Activated naive CD4-positive, alpha-beta T cell treated with anti-CD3 and anti-CD28 coated beads, Interleukin-2, amount 50 U/mL, for 24 hours (primary cell): ENCODE results near the gene C11orf42.
"Not testable (repeated sequence)": the region's sequence is repeated elsewhere in the genome, so short reads cannot be mapped to it uniquely, and the experiment has no call there.

Experiments used
- H3K27ac Mint-ChIP-seq: one replicate; pipeline ENCODE4 v1.8.0; 2021; ENCODE audit warnings: mild to moderate bottlenecking, mixed read lengths
- H3K27me3 Mint-ChIP-seq: one replicate; pipeline ENCODE4 v1.8.0; 2021; ENCODE audit warnings: mixed read lengths
- H3K36me3 Mint-ChIP-seq: one replicate; pipeline ENCODE4 v1.8.0; 2021; ENCODE audit warnings: mixed read lengths
- H3K4me1 Mint-ChIP-seq: one replicate; pipeline ENCODE4 v1.8.0; 2021; ENCODE audit warnings: mixed read lengths
- H3K4me3 Mint-ChIP-seq: one replicate; pipeline ENCODE4 v1.8.0; 2021; ENCODE audit warnings: mild to moderate bottlenecking, mixed read lengths
- H3K9me3 Mint-ChIP-seq: one replicate; pipeline ENCODE4 v1.8.0; 2021; ENCODE audit warnings: mixed read lengths

The C11orf42 gene

DNA sequence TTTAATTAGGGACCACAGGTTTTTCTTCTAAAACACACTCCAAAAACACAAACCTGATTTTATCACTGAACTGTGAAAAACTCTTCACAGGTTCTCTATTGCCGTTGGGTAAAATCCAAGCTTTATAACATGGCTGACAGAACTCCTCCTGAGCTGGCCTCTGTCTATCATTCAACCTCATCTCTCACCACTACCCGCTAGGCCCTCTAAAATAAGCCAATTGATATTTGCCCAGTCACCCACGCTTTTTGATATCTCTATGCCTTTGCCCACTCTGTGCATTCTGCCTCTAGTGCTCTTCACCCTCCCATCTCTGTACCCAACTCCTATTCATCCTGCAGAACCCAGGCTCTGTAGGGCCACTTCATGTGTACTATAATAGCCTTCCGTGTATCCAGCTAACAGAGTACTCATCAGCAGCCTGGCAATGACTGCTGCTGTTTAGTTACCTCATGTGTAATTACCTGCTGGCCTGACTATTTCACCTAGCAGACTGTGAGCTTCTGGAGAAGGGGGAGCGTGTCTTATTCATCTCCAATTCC is 32.5 kb downstream of the C11orf42 start:
- Mint-ChIP-seq H3K27me3 (no peaks in the 10 kb centered on the region), H3K27ac (no peak overlapping the region), H3K36me3 (no peaks in the 10 kb centered on the region), H3K9me3 (no peaks in the 10 kb centered on the region), H3K4me3 (no peak overlapping the region), H3K4me1 (peaks cover 23% of the 10 kb centered on the region)

DNA sequence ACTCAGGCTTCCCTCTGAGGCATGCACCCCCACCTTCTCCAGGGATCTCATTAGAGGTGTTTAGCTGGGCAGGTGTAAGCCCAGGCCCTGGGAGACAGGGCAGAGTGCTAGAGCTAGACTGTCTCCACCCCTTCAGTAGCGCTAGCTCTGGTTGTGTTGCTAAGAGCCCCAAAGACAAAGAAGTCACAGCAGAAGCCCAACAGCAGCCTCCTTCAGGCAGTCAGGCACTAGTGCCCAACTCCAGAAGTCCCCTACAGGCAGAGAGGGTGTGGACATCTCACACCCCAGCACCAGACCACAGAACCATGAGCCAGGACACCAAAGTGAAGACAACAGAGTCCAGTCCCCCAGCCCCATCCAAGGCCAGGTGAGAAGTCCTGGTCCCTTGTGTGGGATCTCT is 33.5 kb downstream of the C11orf42 start, which contains the start of gene CNGA4:
TSS of gene CNGA4 (plus strand) at position 188 of the 400 bp plus-strand sequence. CDS start at position 306, 118 bp downstream.
- H3K4me1 Mint-ChIP-seq = peaks cover 13% of the 10 kb centered on the region

DNA sequence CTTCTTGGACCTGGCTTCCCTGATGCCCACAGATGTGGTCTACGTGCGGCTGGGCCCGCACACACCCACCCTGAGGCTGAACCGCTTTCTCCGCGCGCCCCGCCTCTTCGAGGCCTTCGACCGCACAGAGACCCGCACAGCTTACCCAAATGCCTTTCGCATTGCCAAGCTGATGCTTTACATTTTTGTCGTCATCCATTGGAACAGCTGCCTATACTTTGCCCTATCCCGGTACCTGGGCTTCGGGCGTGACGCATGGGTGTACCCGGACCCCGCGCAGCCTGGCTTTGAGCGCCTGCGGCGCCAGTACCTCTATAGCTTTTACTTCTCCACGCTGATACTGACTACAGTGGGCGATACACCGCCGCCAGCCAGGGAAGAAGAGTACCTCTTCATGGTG is 34.8 kb downstream of the C11orf42 start:
- Mint-ChIP-seq H3K4me1 (peaks cover 4% of the 10 kb centered on the region), H3K27me3 (no peaks in the 10 kb centered on the region), H3K36me3 (no peaks in the 10 kb centered on the region), H3K27ac (no peak overlapping the region), H3K9me3 (no peaks in the 10 kb centered on the region), H3K4me3 (no peak overlapping the region)

More for the DNA sequence above, 33.5 kb downstream of the C11orf42 start, which contains the start of gene CNGA4:
- Mint-ChIP-seq H3K27ac (no peak within 1 kb of the TSS), H3K27me3 (no peaks in the 10 kb centered on the region), H3K9me3 (no peaks in the 10 kb centered on the region), H3K36me3 (no peaks in the 10 kb centered on the region), H3K4me3 (no peak within 1 kb of the TSS)

DNA sequence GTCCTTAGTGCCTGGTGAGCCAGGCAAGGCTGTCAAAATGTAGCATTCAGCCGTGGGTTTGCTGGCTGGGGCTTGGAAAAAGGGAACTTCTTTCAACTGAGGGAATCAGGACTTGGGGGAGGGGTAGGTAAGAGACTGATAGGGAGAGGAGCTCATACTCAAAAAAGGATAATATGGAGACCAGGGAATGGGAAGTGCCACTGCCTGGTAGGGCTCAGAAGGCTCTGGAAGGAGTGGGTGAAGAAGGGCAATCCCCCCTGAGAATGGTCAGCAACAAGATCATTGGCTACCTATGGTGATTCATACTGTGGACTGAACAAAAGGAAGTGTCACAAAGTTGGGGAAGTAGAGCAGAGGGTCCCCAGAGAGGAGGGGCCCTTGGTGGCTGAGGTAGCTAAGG is 35.4 kb downstream of the C11orf42 start:
- no peaks in the 10 kb centered on the region for H3K36me3 Mint-ChIP-seq
- H3K27me3 Mint-ChIP-seq = no peaks in the 10 kb centered on the region
- no peaks in the 10 kb centered on the region for H3K9me3 Mint-ChIP-seq
- no peak overlapping the region for H3K4me3 Mint-ChIP-seq
- H3K27ac Mint-ChIP-seq = no peak overlapping the region
- no peaks in the 10 kb centered on the region for H3K4me1 Mint-ChIP-seq

DNA sequence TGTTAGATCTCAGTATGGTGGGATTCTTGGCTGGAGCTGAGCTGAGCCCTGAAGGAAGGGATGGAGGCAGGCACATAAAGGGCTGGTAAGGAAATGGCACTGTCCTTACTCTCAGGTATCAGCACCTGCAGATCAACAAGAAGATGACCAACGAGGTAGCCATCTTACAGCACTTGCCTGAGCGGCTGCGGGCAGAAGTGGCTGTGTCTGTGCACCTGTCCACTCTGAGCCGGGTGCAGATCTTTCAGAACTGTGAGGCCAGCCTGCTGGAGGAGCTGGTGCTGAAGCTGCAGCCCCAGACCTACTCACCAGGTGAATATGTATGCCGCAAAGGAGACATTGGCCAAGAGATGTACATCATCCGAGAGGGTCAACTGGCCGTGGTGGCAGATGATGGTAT is 36.0 kb downstream of the C11orf42 start:
- Mint-ChIP-seq H3K4me1 (no peaks in the 10 kb centered on the region), H3K9me3 (no peaks in the 10 kb centered on the region), H3K27ac (no peak overlapping the region), H3K36me3 (no peaks in the 10 kb centered on the region), H3K4me3 (no peak overlapping the region), H3K27me3 (no peaks in the 10 kb centered on the region)

DNA sequence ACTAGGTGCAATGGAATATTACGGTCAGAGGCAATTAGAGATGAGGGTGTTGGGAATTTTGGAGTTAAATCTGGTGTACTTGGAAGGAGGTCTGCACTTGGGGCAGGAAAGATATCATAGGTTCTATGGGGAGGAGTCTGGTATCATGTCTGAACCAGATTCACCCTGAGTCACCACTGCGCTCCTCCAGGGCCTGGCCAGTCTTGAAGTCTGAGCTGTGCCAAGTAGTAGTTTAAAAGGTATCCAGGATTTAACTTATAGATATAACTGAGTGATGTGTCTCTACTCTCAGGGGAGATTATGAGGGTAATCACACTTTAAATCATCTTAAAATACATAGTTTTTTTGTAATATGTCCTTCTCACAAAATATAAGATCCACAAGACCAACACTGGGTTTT is 40.2 kb downstream of the C11orf42 start:
- H3K9me3 Mint-ChIP-seq = no peaks in the 10 kb centered on the region
- H3K4me3 Mint-ChIP-seq = no peak overlapping the region
- H3K27me3 Mint-ChIP-seq = no peaks in the 10 kb centered on the region
- H3K27ac Mint-ChIP-seq = no peak overlapping the region
- no peaks in the 10 kb centered on the region for H3K36me3 Mint-ChIP-seq
- H3K4me1 Mint-ChIP-seq = no peaks in the 10 kb centered on the region

DNA sequence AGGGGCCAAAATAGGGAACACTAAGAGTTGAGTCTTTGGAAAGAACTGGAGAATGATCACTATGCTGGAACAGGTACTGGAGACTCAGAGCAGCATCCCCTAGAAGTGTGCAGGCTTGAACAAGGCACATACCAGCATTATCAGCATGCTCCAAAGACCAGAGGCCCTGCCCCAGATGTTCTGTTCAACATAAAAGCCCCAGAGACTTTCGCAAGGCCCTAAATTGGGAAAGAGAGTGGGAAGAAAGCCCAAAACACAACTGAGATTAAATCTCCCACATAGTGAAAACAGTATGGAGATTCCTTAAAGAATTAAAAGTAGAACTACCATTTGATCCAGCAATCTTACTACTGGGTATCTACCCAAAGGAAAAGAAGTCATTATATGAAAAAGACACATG is 42.9 kb downstream of the C11orf42 start:
- Mint-ChIP-seq H3K9me3 (no peaks in the 10 kb centered on the region), H3K36me3 (no peaks in the 10 kb centered on the region), H3K27me3 (no peaks in the 10 kb centered on the region), H3K4me1 (no peaks in the 10 kb centered on the region), H3K27ac (no peak overlapping the region), H3K4me3 (no peak overlapping the region)

DNA sequence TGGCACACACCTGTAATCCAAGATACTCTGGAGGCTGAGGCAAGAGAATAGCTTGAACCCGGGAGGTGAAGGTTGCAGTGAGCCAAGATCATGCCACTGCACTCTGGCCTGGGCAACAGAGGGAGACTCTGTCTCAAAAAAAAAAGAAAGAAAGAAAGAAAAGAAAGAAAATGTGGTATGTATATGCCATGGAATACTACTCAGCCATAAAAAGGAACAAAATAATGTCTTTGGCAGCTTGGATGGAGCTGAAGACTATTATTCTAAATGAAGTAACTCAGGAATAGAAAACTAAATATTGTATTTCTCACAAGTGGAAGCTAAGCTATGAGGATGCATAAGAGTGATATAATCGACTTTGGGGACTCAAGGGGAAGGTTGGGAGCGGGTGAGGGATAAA is 43.5 kb downstream of the C11orf42 start:
- not testable (repeated sequence) for H3K4me3 Mint-ChIP-seq, H3K9me3 Mint-ChIP-seq, H3K36me3 Mint-ChIP-seq

DNA sequence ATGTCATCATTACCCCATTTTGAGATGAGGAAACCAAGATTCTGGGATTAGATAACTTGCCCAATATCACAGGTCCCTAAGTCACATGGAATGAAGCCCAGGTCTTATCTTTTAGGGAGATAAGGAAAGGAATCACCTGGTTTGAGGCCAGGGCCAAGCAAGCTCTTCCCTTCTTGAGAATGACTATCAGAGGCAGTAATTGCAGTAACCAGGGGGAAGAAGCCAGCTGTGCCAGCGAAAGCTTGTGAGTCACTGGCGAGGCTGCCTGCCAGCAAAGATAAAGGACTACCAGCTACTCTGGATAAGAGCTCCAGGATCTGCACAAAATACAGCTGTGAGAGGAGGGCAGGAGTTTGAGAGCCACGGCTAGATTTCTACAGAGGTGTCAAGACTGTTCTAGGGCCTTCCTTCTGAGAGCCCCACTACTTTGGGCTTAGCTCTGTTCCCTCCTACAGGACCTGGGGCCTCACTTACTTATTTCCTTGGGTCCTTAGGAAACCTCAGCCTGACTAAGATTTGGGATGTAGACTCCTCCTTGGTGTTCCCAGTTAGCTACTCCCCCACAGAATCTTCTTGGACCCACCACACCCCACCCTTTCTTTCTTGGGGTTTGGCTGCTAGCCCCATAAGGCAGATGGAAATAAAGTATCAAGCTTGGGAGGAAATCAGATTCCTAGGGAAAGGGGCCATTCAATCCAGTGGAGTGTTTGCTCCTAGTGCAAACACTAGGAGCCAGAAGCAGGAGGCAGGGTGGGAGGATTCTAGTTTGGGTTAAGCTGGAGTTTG is 44.6 kb downstream of the C11orf42 start:
- Mint-ChIP-seq H3K4me1 (no peaks in the 10 kb centered on the region), H3K27me3 (no peaks in the 10 kb centered on the region), H3K27ac (no peak overlapping the region)

More for the DNA sequence above, 43.5 kb downstream of the C11orf42 start:
- not testable (repeated sequence) for H3K27me3 Mint-ChIP-seq, H3K27ac Mint-ChIP-seq, H3K4me1 Mint-ChIP-seq

DNA sequence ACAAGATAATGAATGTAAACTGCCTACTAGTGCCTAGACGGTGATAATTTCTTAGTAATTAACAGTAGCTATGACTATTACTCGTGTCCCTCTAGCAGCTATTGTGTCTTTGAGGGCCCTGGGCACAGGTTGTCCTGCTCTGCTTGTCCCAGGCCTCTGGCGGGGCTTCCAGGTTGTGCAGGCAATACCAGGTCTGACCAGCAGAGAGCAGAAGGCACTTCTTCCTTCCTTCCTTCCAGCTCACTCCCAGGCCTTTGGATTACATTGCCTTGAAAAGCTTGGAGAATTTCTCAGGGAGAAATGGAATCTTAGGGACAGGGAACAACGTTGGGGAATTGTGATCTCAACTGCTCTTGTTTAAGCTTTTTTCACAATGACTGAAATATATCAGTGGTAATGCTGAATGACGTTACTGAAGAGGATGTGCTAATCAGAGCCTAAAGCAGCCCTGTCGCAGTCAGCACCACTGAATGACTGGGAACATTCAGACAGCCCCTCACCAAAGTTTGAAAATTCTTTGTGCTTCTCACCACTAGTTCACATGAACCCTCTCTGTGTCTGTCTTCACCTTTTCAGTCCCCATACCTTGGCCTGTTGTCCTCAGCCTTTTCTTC is 45.9 kb downstream of the C11orf42 start:
- H3K27me3 Mint-ChIP-seq = no peaks in the 10 kb centered on the region
- H3K4me1 Mint-ChIP-seq = no peaks in the 10 kb centered on the region
- no peaks in the 10 kb centered on the region for H3K36me3 Mint-ChIP-seq
- no peaks in the 10 kb centered on the region for H3K9me3 Mint-ChIP-seq
- H3K4me3 Mint-ChIP-seq = no peak overlapping the region
- H3K27ac Mint-ChIP-seq = no peak overlapping the region

More for the DNA sequence above, 44.6 kb downstream of the C11orf42 start:
- Mint-ChIP-seq H3K36me3 (no peaks in the 10 kb centered on the region), H3K4me3 (no peak overlapping the region), H3K9me3 (no peaks in the 10 kb centered on the region)

DNA sequence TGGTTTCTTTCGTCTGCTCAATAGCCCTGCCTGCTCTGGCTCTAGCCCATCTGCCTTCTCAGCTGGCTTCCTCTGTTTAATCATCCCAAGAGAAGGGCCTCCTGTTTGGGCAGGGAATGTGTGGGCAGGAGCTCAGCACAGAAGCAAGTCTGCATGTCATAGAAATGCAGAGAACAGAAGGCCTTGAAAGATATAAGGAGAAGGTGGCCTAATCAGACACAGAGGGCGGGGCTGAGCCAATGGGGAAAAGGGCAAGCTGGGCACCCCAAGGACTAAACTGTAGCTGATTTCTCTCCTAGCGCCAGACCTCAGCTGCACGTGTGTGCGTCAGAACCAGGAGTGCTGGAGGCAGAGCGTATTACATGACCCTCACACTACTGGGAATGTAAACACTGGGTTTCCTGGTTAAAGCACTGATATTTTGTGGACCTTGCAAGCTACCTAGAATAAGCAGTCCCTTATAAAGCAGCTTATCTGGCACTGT is 46.7 kb downstream of the C11orf42 start:
- Mint-ChIP-seq H3K9me3 (no peaks in the 10 kb centered on the region), H3K27me3 (no peaks in the 10 kb centered on the region), H3K36me3 (no peaks in the 10 kb centered on the region), H3K4me1 (no peaks in the 10 kb centered on the region), H3K4me3 (no peak overlapping the region), H3K27ac (no peak overlapping the region)

DNA sequence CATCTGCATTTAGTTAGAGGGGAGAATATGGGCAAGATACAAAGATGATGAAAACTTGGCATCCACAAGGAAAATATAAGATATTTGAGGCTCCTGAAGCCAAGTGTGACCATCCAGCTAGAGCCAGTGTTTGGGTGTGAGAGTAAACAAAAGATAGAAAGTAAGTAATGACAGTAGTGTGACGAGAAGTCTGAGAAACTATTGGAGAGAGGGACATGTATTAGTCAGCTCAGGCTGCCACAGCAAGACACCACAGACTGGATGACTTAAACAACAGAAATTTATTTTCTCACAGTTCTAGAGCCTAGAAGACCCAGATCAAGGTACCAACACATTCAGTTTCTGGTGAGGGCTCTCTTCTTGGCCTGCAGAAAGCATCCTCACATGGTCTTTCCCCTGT is 47.8 kb downstream of the C11orf42 start:
- no peaks in the 10 kb centered on the region for H3K4me1 Mint-ChIP-seq
- H3K9me3 Mint-ChIP-seq = no peaks in the 10 kb centered on the region
- peaks cover 2% of the 10 kb centered on the region for H3K27me3 Mint-ChIP-seq
- no peak overlapping the region for H3K27ac Mint-ChIP-seq
- H3K4me3 Mint-ChIP-seq = no peak overlapping the region
- H3K36me3 Mint-ChIP-seq = no peaks in the 10 kb centered on the region

DNA sequence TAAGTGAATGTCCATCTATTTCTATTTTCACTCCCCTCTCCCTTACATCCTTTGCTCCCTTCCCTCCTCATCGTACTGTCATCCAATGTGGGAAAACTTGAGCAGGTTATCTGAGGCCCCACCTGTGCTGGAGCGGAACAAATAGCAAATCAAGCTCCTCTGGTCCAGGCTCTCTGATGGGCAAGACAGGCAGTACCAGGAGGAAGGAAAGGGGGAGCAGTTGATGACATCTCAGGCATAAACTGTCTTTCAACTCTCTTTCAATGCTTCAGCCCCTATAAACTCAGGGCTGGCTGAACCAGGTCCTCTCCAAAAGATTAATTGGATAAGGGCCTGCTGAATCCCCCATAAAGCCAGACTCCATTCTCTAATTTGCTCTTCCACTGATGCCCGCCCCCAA is 52.8 kb downstream of the C11orf42 start:
- Mint-ChIP-seq H3K9me3 (no peaks in the 10 kb centered on the region), H3K4me3 (peak overlapping the region; percentile 75)

DNA sequence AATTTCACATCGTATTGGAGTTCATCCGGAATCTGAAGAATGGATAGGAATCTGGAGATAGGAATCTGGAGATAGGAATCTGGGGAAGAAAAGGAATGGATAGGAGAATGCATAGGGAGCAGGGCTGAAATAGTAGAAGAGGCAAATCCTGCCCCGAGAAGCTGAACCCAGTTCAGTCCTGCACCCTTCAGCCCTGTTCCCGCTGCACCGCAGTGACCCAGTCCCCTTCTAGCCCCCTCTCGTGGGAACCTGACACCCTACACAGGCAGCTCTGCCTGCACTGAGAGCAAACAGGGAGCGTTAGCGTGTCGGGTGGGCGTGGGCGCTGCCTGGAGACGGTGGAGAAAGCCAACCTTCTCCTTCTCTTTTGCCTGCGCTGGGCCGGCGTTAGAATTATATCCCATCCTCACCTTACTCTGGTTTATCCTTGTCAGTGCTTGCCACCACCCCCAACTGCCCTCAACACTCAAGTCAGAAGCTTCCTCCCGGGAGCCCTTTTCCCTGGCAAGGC is 53.3 kb downstream of the C11orf42 start:
- Mint-ChIP-seq H3K4me1 (no peaks in the 10 kb centered on the region), H3K36me3 (no peaks in the 10 kb centered on the region), H3K9me3 (no peaks in the 10 kb centered on the region), H3K4me3 (peak overlapping the region; percentile 75), H3K27me3 (peaks cover 4% of the 10 kb centered on the region), H3K27ac (no peak overlapping the region)

More for the DNA sequence above, 52.8 kb downstream of the C11orf42 start:
- Mint-ChIP-seq H3K27me3 (peaks cover 3% of the 10 kb centered on the region), H3K27ac (no peak overlapping the region), H3K36me3 (no peaks in the 10 kb centered on the region), H3K4me1 (no peaks in the 10 kb centered on the region)

DNA sequence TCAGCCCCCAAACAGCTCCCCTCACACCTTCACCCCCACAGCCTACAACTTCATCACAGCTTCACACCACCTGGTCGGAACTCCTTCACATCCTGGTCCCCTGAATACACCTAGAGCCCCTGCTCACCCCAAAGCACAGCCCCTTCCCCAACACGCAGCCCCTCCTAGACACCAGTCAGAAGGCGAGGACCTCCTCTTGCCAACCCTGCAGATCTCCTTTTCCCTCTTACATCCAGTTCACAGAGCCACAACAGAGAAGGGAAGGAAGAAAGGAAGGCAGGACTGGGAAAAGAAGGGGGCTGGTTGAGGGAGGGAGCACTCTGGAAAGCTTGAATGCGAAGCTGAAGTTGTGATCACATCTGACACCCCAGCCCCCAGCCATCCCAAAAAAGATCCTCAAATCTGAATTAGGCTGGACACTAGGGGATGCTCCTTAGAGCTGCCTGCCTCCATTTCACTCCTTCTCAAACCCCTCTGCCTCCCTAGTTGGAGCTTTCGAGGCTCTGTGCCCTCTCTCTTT is 54.9 kb downstream of the C11orf42 start:
- Mint-ChIP-seq H3K9me3 (no peaks in the 10 kb centered on the region), H3K36me3 (no peaks in the 10 kb centered on the region), H3K27ac (no peak overlapping the region), H3K4me1 (no peaks in the 10 kb centered on the region), H3K4me3 (no peak overlapping the region), H3K27me3 (peaks cover 13% of the 10 kb centered on the region)
